HG03342 (cell line): ENCODE data around the gene TOMM7.
"Not testable (repeated sequence)": the region's sequence is repeated elsewhere in the genome, so short reads cannot be mapped to it uniquely, and the experiment has no call there.

ENCODE experiments used
- ATAC-seq: cut with Tn5 transposase; IDR thresholded peaks from one replicate; pipeline ENCODE4 v1.9.1; 2021; ENCODE audit warnings: mild to moderate bottlenecking, moderate library complexity; ENCODE audit not compliant: unreplicated experiment

Gene TOMM7

DNA sequence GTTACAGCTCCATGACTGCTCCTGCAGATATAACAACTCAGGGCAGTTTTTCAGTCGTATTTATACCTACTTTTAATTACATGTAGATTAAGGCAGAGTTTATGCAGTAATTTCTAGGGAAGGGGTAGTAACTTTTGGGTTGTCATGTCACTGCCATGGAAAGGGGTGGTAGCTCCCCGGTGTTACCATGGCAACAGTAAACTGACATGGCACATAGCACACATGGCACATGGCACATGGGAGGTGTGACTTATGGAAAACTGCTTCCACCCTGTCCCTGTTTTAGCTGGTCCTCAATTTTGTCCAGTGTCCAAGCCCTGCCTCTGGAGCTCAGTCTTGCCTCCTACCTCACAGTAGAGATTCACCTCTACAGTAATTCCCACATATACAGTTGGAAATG lies 3.9 kb upstream of the TOMM7 start:
- ATAC-seq = no peak

DNA sequence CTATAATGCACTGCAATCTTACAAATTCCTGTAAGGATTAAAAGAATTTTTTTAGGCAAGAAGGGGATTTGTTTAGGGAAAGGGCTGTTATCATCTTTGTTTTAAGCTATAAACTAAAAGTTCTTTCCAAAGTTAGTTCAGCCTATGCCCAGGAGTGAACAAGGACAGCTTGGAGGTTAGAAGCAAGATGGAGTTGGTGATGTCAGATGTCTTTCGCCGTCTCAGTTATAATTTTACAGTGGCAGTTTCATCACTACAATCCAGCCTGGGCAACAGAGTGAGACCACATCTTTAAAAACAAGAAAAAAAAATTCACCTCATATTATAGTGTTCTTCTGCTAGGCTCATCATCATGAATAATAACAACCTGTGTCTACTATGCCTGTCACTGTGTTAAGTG lies 2.1 kb upstream of the TOMM7 start:
- ATAC-seq = no peak

DNA sequence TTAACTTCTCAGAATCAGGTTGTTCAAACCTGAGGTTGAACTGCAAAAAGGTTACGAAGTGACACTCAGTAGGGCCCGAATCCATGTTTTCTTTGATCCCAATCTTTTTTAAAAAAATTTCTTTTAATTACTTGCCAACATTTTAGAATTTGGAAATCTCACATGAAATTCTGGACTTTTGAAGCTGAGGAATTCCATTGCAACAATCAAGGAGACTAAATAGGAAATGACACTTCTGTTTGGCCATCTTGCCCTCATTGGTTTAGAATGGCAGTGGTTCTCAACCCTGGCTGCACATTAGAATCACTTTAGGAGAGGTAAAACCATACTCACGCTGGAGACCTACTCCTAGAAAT lies 471 bp upstream of the TOMM7 start:
- ATAC-seq = no peak

DNA sequence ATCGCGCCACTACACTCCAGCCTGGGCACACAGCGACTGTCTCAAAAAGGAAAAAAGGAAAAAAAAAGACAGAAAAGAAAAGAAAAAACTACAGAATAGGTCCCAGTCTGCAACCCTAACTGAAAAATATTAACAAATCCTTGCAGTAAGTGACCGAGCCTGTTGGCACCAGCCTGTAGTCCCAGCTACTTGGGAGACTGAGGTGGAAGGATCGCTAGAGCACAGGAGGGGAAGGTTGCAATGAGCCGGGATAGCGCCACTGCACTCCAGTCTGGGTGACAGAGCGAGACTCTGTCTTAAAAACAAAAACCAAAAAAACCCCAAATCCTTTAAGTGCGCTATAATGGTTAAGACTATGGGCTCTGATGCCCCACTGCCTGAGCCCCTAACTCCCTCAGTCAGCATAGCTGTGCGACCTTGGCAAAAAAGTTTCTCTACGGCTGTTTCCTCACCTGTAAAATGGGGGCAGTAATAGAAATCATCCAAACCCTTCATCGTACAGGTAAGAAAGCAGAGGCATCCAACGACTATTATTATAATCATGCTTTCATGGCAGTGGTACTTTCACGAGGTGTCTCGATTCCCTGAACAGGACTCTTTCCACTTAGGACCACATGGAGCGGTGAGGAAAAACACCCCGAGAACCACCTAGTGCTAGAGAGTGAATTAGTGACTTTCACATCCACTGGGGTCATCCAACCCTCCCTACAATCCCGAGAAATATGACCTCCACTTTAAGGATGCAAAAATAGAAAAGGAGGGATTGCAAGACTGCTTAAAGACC lies 755 bp downstream of the TOMM7 start:
- ATAC-seq = no peak

DNA sequence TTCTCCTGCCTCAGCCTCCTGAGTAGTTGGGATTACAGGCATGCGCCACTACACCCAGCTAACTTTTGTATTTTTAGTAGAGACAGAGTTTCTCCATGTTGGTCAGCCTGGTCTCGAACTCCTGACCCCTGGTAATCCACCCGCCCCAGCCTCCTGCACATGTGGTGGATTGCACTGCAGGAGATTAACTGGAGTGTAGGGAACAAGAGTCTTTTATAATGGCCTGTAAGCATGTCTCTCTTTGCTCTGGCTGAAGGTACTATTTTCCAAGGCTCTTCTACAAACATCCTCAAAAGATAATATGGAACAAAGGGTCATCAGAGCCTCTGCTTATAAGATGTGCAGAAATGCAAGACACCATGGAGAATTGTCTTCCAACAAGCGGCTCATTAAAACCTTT lies 3.2 kb downstream of the TOMM7 start:
- ATAC-seq = no peak

DNA sequence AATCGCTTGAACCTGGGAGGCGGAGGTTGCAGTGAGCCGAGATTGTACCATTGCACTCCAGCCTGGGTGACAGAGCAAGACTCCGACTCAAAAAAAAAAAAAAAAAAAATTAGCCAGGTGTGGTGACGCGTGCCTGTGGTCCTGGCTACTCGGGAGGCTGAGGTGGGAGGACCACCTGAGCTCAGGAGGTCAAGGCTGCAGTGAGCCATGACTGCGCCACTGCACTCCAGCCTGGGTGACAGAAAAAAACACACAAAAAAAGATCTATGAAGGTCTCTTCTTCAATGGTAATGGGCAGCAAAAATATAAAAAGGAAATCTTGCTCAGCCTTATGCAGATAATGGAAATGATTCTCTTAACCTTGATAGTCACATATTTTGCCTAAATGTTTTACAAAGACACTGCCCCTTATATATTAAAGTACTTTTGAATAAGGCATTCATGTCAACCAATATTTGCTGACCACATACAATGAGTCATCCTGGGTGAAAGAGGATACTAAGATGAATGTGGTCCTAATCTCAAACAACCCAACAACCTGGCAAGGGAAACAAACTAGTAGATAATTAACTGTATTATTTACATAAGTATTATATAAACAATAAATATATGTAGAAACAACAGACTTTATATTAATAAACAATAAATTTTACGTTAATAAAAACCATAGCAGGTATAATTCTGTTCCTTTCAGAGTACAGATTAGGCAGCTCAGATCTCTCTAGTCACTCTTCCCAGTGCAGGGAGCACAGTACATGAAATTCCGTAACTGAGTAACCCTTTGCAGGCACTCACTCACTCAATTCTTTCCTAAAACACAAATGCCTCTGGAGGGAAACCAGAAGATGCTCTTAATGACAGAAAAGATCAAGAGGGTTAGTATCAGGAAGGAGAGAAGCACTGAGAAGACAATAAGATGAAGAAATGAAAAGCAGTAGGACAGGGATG lies 8.1 kb downstream of the TOMM7 start:
- no peak for ATAC-seq

DNA sequence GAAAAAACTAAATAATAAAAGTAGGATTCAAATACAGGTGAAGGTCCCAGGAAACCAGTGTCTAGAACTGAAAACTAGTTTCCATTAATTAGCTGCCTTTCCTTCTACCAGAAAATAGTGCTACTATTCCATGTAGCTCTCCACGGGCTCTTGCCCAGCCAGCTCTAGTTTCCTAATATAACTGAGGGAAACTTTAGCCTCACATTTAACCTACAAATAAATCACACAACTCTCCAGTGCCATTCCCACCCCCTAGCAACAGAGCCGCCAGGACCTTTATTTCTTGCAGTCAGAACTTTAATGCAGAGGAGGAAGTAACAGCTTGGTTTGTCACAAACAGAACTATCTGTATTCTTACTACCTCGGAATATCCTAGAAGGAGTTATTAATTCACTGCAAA lies 10.3 kb downstream of the TOMM7 start:
- no peak for ATAC-seq

DNA sequence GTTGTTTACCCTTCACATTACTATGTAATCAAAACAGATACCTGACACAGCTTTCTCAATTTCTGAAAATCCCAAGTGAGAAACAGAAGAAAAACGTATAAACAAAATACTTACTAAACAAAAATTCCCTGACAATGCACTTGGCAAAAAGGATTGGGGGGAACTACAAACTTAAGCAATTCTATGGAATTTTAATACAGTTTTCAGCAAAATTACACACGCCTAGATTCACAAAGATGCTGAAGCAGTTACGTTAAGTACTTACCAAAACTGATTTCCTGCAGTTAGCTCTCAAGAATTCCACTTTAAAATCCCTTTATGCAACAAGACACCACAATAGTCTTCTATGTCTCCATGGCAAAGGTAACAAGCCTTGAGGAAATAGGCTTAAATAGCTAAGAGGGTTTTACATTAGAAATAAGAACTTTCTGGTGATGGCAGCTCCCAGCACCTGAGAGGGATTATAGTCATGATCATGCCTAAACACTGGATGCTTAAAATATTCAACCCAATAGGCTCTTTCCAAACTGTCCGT lies 10.8 kb downstream of the TOMM7 start:
- no peak for ATAC-seq

DNA sequence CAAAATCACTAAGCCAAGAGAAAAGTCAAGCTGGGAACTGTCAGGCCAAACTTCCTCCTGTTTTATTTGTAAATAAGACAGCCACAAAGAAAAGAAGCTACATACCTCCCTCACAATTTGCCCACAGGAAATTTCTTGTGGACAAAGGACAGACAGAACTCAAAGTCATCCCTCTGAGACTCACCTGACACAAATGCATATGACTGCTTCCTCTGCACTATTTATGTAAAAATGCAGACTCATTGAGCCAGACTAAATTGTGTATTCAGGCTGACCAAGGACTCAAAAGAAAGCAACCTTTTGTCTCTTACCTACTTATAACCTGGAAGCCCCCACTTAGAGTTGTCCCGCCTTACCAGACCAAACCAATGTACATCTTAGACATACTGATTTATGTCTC lies 11.8 kb downstream of the TOMM7 start:
- ATAC-seq = no peak

DNA sequence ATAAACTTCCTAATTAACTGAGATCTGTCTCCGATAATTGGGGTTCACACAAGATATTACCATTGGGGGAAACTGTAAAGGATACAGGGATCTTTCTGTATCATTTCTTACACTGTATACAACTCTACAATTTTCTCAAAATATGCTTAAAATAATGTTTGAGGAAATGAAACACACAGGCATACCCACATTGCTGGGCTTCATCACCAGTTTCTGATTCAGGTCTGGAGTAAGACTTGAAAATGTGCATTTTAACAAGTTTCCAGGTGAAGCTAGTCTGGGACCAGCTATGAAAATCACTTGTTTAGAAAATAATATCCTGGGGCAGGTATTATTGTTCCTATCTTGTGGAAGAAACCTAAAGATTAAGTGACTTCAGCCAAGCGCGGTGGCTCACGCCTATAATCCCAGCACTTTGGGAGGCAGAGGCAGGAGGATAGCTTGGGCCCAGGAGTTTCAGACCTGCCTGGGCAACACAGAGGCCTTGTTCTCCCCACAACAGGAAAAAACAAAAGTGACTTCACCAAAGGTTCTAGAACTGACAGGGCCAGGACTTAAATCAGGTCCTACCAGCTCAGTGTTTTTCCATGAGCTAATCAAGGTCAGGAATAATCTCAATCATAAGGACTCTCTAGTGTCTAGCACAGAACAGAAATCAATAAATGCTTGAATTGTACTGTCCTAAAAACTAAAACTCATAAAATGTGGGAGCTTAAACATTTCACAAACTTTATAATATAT lies 12.6 kb downstream of the TOMM7 start:
- no peak for ATAC-seq

DNA sequence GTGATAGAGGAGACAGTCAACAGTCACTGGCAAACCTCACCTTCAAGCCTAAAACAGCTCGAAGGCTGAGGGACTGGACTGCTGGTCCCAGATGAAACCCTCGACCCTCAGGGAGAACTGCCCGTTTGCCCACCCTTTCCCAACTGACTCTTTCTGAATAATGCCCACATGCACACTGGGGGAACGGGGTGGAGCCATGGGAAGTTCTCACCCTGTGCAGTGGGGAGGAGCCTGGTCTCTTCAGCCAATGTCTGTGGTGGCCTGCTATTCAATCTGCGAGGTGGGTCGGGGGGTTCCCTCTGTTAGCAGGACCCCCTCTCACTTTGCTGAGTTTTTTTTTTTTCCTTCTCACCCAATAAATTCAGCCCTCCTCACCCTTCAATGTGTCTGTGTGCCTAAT lies 14.5 kb downstream of the TOMM7 start:
- ATAC-seq = no peak

DNA sequence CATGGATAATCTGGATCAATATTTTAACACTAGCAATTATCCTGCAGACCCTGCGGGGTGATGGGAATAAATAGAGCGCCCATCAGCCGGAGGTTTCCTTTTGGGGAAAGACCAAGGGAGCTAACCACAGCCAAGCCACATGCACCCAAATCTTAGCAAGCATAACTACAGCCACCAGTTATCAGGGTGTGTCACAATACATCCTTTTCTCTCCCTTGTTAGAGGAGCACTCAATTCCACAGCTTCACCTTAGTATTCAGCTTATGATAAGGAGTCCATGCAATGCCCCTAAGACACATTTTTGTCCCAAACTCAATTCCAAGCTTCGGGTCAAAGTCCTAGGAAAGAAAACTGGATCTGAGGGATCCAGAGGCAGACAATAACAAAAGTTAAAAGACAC lies 15.9 kb downstream of the TOMM7 start:
- ATAC-seq = no peak

DNA sequence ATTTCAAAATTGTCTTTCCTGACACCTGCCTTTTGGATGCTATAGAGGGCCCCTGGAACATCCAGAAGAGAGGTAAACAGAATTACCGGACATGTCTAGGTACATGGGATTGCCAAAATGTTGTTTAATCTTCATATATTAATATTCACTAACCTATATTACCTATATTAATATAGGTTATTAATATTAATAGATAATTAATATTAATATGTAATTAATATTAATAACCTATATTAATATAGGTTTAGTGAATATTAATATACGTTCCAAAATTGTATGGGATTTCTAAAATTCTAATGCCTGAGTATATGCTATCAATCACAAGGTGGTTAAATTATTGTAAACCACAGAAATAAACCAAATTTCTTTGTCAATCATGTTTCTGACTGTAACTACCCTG lies 17.4 kb downstream of the TOMM7 start:
- ATAC-seq = no peak

DNA sequence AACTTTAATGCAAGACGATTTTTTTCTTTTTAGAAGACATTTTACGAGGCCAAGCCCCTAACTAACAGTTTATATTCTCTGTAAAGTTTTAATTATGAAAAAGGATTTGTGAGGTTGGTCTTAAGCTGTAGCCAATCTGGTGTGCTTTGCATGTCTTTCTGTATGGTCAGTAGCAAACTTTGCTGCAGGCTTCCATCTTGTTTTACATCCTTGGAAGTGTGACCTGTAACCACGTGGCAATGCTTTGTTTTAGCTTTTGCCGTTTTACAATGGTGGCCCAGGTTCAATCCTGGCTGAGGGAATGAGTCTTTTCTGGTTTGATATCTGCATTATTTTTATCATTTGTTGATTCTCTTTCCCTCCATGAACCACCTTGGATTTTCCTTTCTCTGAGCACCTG lies 19.8 kb downstream of the TOMM7 start:
- not testable (repeated sequence) for ATAC-seq

DNA sequence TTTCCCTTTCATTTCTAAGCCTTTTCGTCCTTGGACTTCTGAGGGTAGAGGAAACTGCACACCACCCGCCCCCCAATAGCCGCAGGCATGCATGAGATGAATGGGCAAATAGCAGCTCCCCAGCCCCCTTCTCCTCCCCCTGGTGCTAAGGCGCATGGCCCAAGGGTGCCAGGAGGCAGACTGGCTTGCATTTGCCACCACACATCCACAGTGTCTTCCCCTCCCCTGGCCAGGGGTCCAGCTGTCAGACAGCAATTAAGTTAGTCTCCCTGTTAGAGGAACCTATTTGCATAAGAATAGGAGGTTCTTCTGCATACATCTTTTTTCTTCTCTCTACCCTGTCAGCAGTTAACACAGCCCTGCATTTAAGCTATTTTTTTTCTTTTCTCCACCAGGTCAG lies 20.2 kb downstream of the TOMM7 start:
- ATAC-seq = no peak

DNA sequence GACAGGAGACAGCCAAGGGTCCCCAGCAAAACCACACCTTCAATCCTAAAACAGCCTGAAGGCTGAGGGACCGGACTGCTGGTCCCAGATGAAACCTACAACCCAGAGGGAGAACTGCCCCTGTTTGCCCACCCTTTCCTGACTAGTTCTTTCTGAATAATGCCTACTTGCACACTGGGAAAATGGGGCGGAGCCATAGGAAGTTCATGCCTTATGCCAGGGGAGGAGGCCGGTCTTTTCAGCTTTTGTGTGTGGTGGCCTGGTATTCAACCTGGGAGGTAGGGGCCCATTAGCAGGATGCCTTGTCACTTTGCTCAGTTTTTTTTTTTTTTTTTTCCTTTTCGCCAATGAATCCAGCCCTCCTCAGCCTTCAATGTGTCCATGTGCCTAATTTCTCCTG lies 20.7 kb downstream of the TOMM7 start:
- no peak for ATAC-seq

DNA sequence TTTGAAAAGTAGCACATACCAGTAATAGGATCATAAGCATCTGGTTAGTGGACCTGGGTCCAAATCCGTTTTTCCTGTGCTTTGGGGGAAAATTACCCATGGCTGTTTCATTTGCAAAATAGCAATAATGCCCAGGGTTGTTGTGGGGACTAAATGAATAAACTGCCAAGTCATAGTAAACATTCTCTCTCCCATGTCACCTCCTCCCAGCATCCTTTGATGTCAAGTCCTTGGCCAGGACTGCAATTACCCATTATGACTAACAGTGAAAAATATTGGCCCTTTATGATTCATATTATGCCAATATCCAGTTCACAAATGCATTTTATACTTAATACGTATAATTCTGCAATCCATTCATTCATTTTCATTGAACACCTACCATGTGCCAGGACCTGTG lies 23.0 kb downstream of the TOMM7 start:
- no peak for ATAC-seq

DNA sequence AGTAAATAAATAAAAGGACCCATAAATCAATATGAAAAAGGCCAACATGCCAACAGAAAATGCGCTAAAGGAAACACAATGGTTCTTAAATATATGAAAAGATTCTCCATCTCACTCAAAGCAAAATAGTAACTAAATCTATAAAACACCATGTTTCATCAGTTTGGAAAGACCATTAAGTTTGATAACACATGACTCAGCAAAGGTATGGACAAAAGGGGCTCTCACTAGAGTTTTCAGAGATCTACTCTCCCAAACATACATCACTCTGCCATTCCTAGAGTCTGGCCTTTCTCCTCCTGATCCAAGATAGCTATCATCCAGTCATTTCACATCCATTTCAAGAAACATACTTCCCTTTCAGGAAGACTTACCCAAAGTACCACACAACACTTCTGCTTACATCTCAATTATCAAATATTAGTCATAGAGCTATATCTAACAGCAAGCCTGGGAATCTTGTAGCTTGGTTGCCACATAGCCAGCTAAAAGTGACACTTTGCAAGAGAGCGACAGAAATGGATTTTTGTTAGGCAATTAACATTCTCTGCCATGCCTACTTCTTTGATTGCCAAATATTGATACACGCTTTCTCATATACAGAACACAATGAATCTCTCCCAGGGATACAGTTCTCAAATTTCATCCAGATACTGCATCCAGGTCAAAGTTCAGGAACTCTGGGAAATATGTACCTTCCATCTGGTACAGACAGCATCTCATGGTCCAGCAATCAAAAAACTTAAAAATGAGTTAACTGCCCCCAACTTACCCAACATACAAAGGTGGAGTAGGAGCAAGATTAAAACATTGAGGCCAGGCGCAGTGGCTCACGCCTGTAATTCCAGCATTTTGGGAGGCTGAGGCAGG lies 28.8 kb downstream of the TOMM7 start:
- no peak for ATAC-seq

DNA sequence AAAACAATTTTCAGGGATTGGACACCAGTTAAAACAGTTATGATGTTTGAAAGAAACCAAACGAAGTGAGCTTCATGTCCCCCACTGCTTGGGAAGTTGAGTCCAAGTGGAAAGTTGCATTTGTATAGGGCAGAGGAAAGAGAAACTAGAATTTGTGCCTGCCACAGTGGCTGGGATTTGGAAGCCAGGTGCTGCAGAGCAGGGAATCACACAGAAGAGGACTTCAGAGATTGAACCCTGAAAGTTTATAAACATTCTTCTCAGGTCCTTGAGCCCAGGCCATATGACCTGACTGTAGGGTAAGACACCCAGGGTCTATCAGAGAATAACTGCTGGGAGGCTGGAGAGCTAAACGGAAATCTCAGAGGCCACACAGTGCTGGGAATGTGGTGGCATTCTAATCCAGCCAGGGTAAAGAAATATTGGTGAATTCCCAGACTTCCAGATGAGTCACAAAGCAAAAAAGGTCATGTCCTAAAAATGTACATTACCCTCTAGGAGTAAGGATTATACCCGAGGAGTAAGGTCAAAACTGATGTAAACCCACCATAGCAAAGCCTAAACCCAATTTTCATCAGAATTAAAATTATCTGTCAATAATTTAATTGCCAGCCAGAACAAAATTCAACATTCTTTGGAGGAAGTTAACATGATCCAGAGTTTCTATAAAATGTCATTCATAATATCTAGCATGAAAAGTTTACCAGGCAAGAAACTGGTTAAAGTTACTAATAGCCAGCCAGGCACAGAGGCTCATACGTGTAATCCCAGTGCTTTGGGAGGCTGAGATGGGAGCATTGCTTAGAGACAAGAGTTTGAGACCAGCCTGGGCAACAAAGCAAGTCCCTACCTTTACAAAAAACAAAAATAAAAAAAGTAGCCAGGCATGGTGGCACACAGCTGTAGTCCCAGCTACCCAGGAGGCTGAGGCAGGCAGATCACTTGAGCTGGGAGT lies 31.2 kb downstream of the TOMM7 start:
- ATAC-seq = no peak
